Ascending aorta (tissue), 2 donors: ENCODE data around the gene ARHGEF7. TPM values are rescaled to one million over a fixed set of nuclear protein-coding genes. Genes with fewer than 3 reads are reported as not detected.

Experiments
- DNase-seq, 2 donors: peaks; one replicate each; pipeline ENCODE4 v3.0.0-alpha.2; 2019; ENCODE audit warnings: low spot score in 2 of 2
- H3K27ac ChIP-seq, 2 donors: fragments of 200-600 bp; sonication (generic); one replicate each; pipeline ENCODE4 v1.5.1; 2016 to 2017; ENCODE audit warnings: mild to moderate bottlenecking in 1 of 2
- H3K27me3 ChIP-seq: fragments of 200-600 bp; sonication (generic); one replicate; pipeline ENCODE4 v1.5.1; 2017
- H3K36me3 ChIP-seq, 2 donors: fragments of 200-600 bp; sonication (generic); one replicate each; pipeline ENCODE4 v1.5.1; 2016
- H3K4me1 ChIP-seq, 2 donors: fragments of 200-600 bp; sonication (generic); one replicate each; pipeline ENCODE4 v1.5.1; 2016 to 2017; ENCODE audit warnings: mild to moderate bottlenecking in 1 of 2
- H3K4me3 ChIP-seq, 2 donors: fragments of 200-600 bp; sonication (generic); one replicate each; pipeline ENCODE4 v1.5.1; 2016 to 2017; ENCODE audit warnings: mild to moderate bottlenecking in 1 of 2
- H3K9me3 ChIP-seq, 2 donors: fragments of 200-600 bp; sonication (generic); one replicate each; pipeline ENCODE4 v1.5.1; 2016
- intact Hi-C: fragments of 100-400 bp; cut with DNase I; formaldehyde crosslinking; loops from one replicate; pipeline ENCODE4 v1.15.1; 2023
- total RNA-seq: library from RNA; depleted of rRNA; stranded (reverse); fragments of >200 nt; gene quantifications from one replicate; pipeline ENCODE4 v1.1.0, GENCODE V29; 2016
- TF ChIP-seq, protein P1 (sequence below), 3 experiments: fragments of 200-600 bp in 2 of 3; fragments of 450-650 bp in 1 of 3; sonication (generic) in 2 of 3; IDR thresholded peaks; one replicate each; pipeline ENCODE4 v1.5.1; 2016 to 2019; ENCODE audit warnings: antibody characterized with exemption in 3 of 3, mild to moderate bottlenecking in 1 of 3, moderate library complexity in 1 of 3

The ARHGEF7 gene
- total RNA-seq, 1 donor from 2014 or later = 32.2 TPM

DNA sequence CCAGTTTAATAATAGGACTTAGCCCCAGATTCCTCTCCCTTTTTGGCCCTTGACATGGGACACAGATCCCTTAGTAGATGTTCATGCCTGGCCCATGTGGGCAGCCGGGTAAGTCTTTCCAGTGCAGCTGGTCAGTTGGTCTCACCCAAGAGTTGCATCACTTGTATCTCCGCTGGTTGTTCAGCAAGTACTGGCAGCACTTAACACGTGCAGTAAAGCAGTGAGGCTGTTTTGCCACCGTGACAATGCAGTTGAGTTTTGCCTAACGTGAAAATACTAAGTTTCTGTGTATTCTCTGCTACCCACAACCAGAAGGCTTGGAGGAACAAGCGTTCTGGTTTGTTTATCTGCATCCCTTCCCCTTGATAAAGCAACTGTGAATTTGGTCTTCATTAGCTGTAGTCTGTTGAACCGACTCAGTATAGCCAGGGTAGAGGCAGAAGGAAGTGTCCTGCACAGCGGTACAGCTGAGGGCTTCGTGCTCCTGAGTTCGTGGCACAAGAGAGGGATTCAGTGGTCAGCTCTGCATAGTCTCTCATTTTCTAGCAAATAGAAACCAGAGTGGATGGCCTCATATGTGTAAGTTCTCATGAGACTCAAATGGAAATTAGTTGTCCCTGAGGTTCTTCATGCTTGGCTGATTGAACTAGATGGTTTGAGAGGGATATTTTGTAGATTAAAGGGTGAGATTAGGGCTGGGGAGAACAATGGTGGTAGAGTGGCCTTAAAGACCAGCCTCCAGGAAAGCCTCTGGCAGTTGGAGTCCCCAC lies 50.3 kb downstream of the ARHGEF7 start:
- H3K36me3 ChIP-seq = peaks cover 0 to 3% of the 10 kb centered on the region in 2 donors
- H3K9me3 ChIP-seq = no peaks in the 10 kb centered on the region
- H3K27ac ChIP-seq = no peak overlapping the region
- peaks cover 0 to 11% of the 10 kb centered on the region in 2 donors for H3K4me1 ChIP-seq
- TF ChIP-seq, protein P1, sequence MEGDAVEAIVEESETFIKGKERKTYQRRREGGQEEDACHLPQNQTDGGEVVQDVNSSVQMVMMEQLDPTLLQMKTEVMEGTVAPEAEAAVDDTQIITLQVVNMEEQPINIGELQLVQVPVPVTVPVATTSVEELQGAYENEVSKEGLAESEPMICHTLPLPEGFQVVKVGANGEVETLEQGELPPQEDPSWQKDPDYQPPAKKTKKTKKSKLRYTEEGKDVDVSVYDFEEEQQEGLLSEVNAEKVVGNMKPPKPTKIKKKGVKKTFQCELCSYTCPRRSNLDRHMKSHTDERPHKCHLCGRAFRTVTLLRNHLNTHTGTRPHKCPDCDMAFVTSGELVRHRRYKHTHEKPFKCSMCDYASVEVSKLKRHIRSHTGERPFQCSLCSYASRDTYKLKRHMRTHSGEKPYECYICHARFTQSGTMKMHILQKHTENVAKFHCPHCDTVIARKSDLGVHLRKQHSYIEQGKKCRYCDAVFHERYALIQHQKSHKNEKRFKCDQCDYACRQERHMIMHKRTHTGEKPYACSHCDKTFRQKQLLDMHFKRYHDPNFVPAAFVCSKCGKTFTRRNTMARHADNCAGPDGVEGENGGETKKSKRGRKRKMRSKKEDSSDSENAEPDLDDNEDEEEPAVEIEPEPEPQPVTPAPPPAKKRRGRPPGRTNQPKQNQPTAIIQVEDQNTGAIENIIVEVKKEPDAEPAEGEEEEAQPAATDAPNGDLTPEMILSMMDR (IDR thresholded peaks at IDR 0.05) = no peak
- DNase-seq = no peak
- intact Hi-C loops = no loop called here
- no peaks in the 10 kb centered on the region for H3K27me3 ChIP-seq
- H3K4me3 ChIP-seq = no peak overlapping the region

DNA sequence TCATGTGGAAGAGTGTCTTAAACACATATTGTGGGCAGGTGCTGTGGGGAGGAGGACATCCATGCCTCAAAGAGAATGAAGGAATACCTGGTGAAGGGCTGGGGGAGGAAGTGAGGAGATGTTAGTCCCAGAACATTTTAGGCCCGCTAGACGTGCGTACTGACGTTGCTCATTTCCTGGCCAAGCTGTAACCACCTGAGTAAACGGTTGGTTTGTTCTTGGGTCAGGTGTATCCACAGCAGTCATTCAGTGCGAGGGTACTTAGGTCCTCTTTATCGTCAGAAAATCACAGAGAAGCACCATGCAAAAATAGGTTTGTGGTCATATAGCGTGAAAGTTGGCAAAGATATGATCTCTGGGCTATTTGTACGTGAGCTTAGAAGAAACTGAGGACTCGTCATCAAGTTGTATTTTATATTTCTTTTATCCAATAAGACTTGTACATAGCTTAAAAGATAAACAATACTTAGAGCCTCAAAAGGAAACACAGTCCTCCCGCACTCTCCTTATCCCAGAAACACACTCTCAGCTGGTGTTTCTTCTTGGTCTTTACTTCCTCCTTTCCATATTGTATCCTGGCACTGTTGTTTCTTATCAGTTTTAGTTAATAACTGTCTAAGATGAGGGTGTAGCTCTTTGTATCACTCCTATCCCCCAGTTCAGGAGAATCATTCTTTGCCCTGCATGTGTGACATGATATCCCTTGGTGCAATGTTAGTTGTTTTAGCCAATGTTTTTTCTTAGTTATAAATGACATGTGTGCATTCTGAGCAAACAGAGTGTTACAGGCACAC lies 52.0 kb downstream of the ARHGEF7 start:
- H3K4me3 ChIP-seq = no peak overlapping the region
- no peak overlapping the region for H3K27ac ChIP-seq
- no peaks in the 10 kb centered on the region for H3K27me3 ChIP-seq
- peaks cover 0 to 19% of the 10 kb centered on the region in 2 donors for H3K4me1 ChIP-seq
- H3K36me3 ChIP-seq = peaks cover 0 to 3% of the 10 kb centered on the region in 2 donors
- TF ChIP-seq, protein P1 (IDR thresholded peaks at IDR 0.05) = no peak
- no peak for DNase-seq
- intact Hi-C loops = no loop called here
- no peaks in the 10 kb centered on the region for H3K9me3 ChIP-seq

DNA sequence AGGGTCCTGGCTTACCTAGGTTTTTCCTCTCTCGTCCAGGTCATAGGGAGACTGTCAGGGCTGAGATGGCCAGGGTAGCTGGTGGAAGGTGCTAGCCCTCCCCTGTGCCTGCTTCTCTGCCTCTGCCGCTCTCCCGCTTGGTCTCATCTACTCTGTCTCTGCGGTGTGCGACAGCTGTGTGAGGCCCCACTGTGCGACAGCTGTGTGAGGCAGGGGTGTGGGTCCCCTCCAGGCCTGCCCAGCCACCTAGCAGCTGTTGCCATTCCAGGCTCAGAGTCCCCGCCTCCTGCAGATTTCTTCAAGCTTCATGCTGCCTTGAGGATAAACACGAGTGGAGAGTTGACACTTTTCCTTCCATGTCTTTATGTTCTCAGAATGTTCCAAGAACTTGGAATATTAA lies 53.0 kb downstream of the ARHGEF7 start:
- Histone ChIP-seq H3K36me3 (peaks cover 3 to 6% of the 10 kb centered on the region in 2 donors), H3K27me3 (no peaks in the 10 kb centered on the region), H3K4me1 (peaks cover 0 to 19% of the 10 kb centered on the region in 2 donors), H3K4me3 (no peak overlapping the region), H3K9me3 (no peaks in the 10 kb centered on the region), H3K27ac (no peak overlapping the region)
- no peak for DNase-seq
- intact Hi-C loops = no loop called here
- TF ChIP-seq, protein P1 (IDR thresholded peaks at IDR 0.05) = no peak

DNA sequence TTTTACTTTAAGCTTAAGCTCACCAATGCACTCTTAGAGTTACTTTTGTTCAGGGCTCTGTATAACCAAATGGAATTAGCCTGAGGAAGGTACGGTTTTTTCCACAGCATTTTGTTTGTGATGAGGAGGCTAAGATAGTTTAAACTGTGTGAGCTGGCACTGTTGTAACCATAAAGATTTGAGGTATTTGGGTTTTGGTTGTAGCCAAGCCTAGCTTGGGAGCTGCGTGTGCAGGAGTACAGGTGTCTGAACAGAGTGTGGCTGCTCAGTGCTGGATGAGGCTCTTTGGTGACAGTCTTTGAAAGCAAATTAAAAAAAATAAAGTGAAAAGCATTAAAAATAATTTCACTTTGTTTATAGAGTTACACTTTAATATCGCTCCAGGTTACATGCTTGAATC lies 56.0 kb downstream of the ARHGEF7 start:
- Histone ChIP-seq H3K9me3 (no peaks in the 10 kb centered on the region), H3K27me3 (no peaks in the 10 kb centered on the region), H3K4me1 (peaks cover 7 to 40% of the 10 kb centered on the region in 2 donors), H3K36me3 (peaks cover 3 to 6% of the 10 kb centered on the region in 2 donors), H3K27ac (no peak overlapping the region), H3K4me3 (no peak overlapping the region)
- intact Hi-C loops = no loop called here
- TF ChIP-seq, protein P1 (IDR thresholded peaks at IDR 0.05) = no peak
- DNase-seq = no peak

DNA sequence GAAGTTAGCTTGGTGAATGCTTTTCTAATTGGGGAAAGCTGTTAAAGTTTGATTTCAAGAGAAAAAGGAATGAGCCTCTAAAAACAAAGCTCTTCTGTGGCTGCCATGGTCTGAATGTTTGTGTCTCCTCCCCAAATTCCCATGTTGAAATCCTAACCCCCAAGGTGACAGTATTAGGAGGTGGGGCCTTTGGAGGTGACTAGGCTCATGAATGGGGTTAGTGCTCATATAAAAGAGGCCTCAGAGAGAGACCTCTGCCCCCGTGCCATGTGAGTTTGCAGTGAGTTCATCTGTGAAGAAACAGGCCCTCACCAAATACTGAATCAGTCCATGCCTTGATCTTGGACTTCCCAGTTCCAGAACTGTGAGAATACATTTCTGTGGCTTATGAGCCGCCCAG lies 56.5 kb downstream of the ARHGEF7 start:
- H3K36me3 ChIP-seq = peaks cover 3 to 6% of the 10 kb centered on the region in 2 donors
- peaks cover 9 to 46% of the 10 kb centered on the region in 2 donors for H3K4me1 ChIP-seq
- no peaks in the 10 kb centered on the region for H3K27me3 ChIP-seq
- DNase-seq = no peak
- H3K9me3 ChIP-seq = no peaks in the 10 kb centered on the region
- H3K4me3 ChIP-seq = no peak overlapping the region
- TF ChIP-seq, protein P1 (IDR thresholded peaks at IDR 0.05) = no peak
- intact Hi-C loops = no loop called here
- no peak overlapping the region for H3K27ac ChIP-seq
